ENCODE data around the gene SLC1A4. TPM values are rescaled to one million over a fixed set of nuclear protein-coding genes. Genes with fewer than 3 reads are reported as not detected.

The SLC1A4 gene
- polyA plus RNA-seq, 3 donors, result 3.2 to 4.5 (median 4.4) TPM

GRCh38 chr2:65035351-65035943 is 46.2 kb downstream of the SLC1A4 start:
- peaks cover 0 to 7% of the 10 kb centered on the region in 2 donors for H3K36me3 ChIP-seq (replicated peaks in 1 of 2; ENCODE audit: control insufficient read depth in 1 of 2, insufficient read depth in 2 of 2, low read length in 2 of 2)
- H3K9me3 ChIP-seq (replicated peaks in 1 of 2; ENCODE audit: control insufficient read depth in 1 of 2, insufficient read depth in 1 of 2, low read length in 2 of 2), result no peaks in the 10 kb centered on the region
- no peaks in the 10 kb centered on the region for H4K20me1 ChIP-seq (ENCODE audit: insufficient read depth, low read length)
- H3K79me2 ChIP-seq (ENCODE audit: insufficient read depth, low read length), result no peaks in the 10 kb centered on the region
- TF ChIP-seq CTCF (IDR thresholded peaks at IDR 0.05), result no peak
- Mint-ChIP-seq H3K9me3 (no peaks in the 10 kb centered on the region), H3K36me3 (peaks cover 14 to 28% of the 10 kb centered on the region in 2 donors), H3K4me1 (peaks cover 29% of the 10 kb centered on the region), H3K27me3 (ENCODE audit: low read depth in 3 of 3) (peaks cover 0 to 2% (median 0%) of the 10 kb centered on the region in 3 donors), H3K4me3 (no peak overlapping the region), H3K27ac (no peak overlapping the region)
- no peak overlapping the region for H3K4me3 ChIP-seq (replicated peaks in 1 of 3; ENCODE audit: low read depth in 2 of 3, low read length in 3 of 3)
- H3K27ac ChIP-seq (ENCODE audit: low read depth in 1 of 2, low read length in 2 of 2), result no peak overlapping the region
- H3K27me3 ChIP-seq (ENCODE audit: control insufficient read depth in 2 of 2, insufficient read depth in 2 of 2, low read length in 2 of 2), result no peaks in the 10 kb centered on the region
- H3K4me1 ChIP-seq (ENCODE audit: control insufficient read depth in 1 of 2, insufficient read depth in 2 of 2, low read length in 2 of 2), result peaks cover 24 to 27% of the 10 kb centered on the region in 2 donors
- DNase-seq, result no peak
- no peak overlapping the region for H2AFZ ChIP-seq (ENCODE audit: insufficient read depth, low read depth, low read length, poor library complexity, severe bottlenecking)
- H3K9ac ChIP-seq (ENCODE audit: insufficient read depth, low read length, poor library complexity, severe bottlenecking), result no peak overlapping the region
- no peak overlapping the region for H3K4me2 ChIP-seq (replicated peaks; ENCODE audit: extremely low read depth, low read length, poor library complexity, severe bottlenecking)
- intact Hi-C loops (cut with micrococcal nuclease), result loop anchor here in 1 of 2 donors (5.0 kb wide), 1 partner anchor 43 kb away; no protein-coding TSS in a partner anchor
- WGBS (ENCODE audit: insufficient coverage), result 83% methylated on average over 2 of the region's 6 CpGs

GRCh38 chr2:65037178-65037577 is 48.0 kb downstream of the SLC1A4 start:
- DNase-seq, result no peak
- no peak overlapping the region for H3K27ac Mint-ChIP-seq
- Histone ChIP-seq H3K79me2 (ENCODE audit: insufficient read depth, low read length) (no peaks in the 10 kb centered on the region), H3K4me3 (replicated peaks in 1 of 3; ENCODE audit: low read depth in 2 of 3, low read length in 3 of 3) (no peak overlapping the region), H3K4me2 (replicated peaks; ENCODE audit: extremely low read depth, low read length, poor library complexity, severe bottlenecking) (no peak overlapping the region), H2AFZ (ENCODE audit: insufficient read depth, low read depth, low read length, poor library complexity, severe bottlenecking) (no peak overlapping the region), H3K4me1 (ENCODE audit: control insufficient read depth in 1 of 2, insufficient read depth in 2 of 2, low read length in 2 of 2) (peaks cover 9 to 12% of the 10 kb centered on the region in 2 donors), H4K20me1 (ENCODE audit: insufficient read depth, low read length) (no peaks in the 10 kb centered on the region), H3K9ac (ENCODE audit: insufficient read depth, low read length, poor library complexity, severe bottlenecking) (no peak overlapping the region), H3K27me3 (ENCODE audit: control insufficient read depth in 2 of 2, insufficient read depth in 2 of 2, low read length in 2 of 2) (no peaks in the 10 kb centered on the region), H3K27ac (ENCODE audit: low read depth in 1 of 2, low read length in 2 of 2) (no peak overlapping the region), H3K36me3 (replicated peaks in 1 of 2; ENCODE audit: control insufficient read depth in 1 of 2, insufficient read depth in 2 of 2, low read length in 2 of 2) (peaks cover 0 to 7% of the 10 kb centered on the region in 2 donors), H3K9me3 (replicated peaks in 1 of 2; ENCODE audit: control insufficient read depth in 1 of 2, insufficient read depth in 1 of 2, low read length in 2 of 2) (no peaks in the 10 kb centered on the region)
- H3K4me1 Mint-ChIP-seq, result peaks cover 16% of the 10 kb centered on the region
- intact Hi-C loops (cut with micrococcal nuclease), result loop anchor here in 1 of 2 donors (5.0 kb wide), 1 partner anchor 45 kb away; no protein-coding TSS in a partner anchor
- TF ChIP-seq CTCF (IDR thresholded peaks at IDR 0.05), result no peak
- peaks cover 0 to 2% (median 0%) of the 10 kb centered on the region in 3 donors for H3K27me3 Mint-ChIP-seq (ENCODE audit: low read depth in 3 of 3)
- peaks cover 14 to 28% of the 10 kb centered on the region in 2 donors for H3K36me3 Mint-ChIP-seq
- 96% methylated on average over 3 of the region's 3 CpGs for WGBS (ENCODE audit: insufficient coverage)
- no peak overlapping the region for H3K4me3 Mint-ChIP-seq
- no peaks in the 10 kb centered on the region for H3K9me3 Mint-ChIP-seq
